HCT116 (cell line): ENCODE measurements around the gene PLA2G4C. TPM values are rescaled to one million over a fixed set of nuclear protein-coding genes. Genes with fewer than 3 reads are reported as not detected.
"Not testable (repeated sequence)": the region's sequence is repeated elsewhere in the genome, so short reads cannot be mapped to it uniquely, and the experiment has no call there.

Experiments used
- ATAC-seq: fragments of 200-7000 bp; cut with Tn5 transposase; 2 replicates; pipeline ENCODE4 v1.9.1; 2020; ENCODE audit warnings: mild to moderate bottlenecking, moderate library complexity
- BruUV-seq: library from RNA; stranded (reverse); fragments of 400-500 nt; replicated peaks from 2 replicates; lab custom pipeline; 2021; lab: Mats Ljungman, UMichigan
- CTCF ChIA-PET: fragments of 300-600 bp; sonication (Branson Sonifier 250); formaldehyde crosslinking; loops from one replicate; lab custom pipeline; 2021; ENCODE audit warnings: antibody characterized with exemption; lab: Charles Lee
- POLR2A ChIA-PET: fragments of 300-600, 350-600 bp; sonication (Branson Sonifier 250); formaldehyde crosslinking; loops from one replicate; lab custom pipeline; 2021; ENCODE audit warnings: antibody characterized with exemption; lab: Charles Lee
- RAD21 ChIA-PET, 2 experiments: fragments of 300-600 bp; sonication (Branson Sonifier 250); formaldehyde crosslinking; loops; one replicate each; lab custom pipeline; 2023; ENCODE audit warnings: low total read pairs in 2 of 2; ENCODE audit not compliant: uncharacterized antibody in 2 of 2, unreplicated experiment in 2 of 2, low non-redundant PET in 1 of 2; lab: Charles Lee
- DNase-seq: peaks from one replicate; pipeline ENCODE4 v3.0.0-alpha.2; 2010; ENCODE audit warnings: low read depth, low spot score
- H2AFZ ChIP-seq: fragments of 200-600 bp; shearing (Covaris generic), sonication (generic); 2 replicates; pipeline ENCODE4 v1.6.1; 2017; ENCODE audit warnings: low read depth, mixed run types, mixed read lengths, antibody characterized with exemption, low read length; ENCODE audit not compliant: poor library complexity, severe bottlenecking
- H3K27ac ChIP-seq: 2 replicates; pipeline ENCODE4 v1.5.1; 2012; ENCODE audit warnings: low read depth, low read length
- H3K27me3 ChIP-seq: fragments of 200-600 bp; sonication (generic); 2 replicates; pipeline ENCODE4 v1.6.1; 2016; ENCODE audit warnings: mixed run types, low read length, mixed read lengths; ENCODE audit not compliant: insufficient read depth
- H3K36me3 ChIP-seq, 2 experiments: fragments of 200-500 bp in 1 of 2; fragments of 200-600 bp in 1 of 2; sonication (Bioruptor generic) in 1 of 2; sonication (generic) in 1 of 2; 2 replicates each; pipeline versions ENCODE4 v1.5.1 to v1.6.1; 2014 to 2016; ENCODE audit warnings: low read length in 2 of 2, inconsistent platforms in 1 of 2, mixed read lengths in 1 of 2, mixed run types in 1 of 2; ENCODE audit not compliant: insufficient read depth in 2 of 2, control insufficient read depth in 1 of 2
- H3K4me1 ChIP-seq, 2 experiments: fragments of 200-600 bp in 1 of 2; sonication (generic) in 1 of 2; 2 replicates each; pipeline versions ENCODE4 v1.5.1 to v1.6.1; 2012 to 2017; ENCODE audit warnings: low read length in 2 of 2, inconsistent platforms in 1 of 2, mild to moderate bottlenecking in 1 of 2, mixed read lengths in 1 of 2, mixed run types in 1 of 2, moderate library complexity in 1 of 2; ENCODE audit not compliant: insufficient read depth in 2 of 2, control insufficient read depth in 1 of 2
- H3K4me2 ChIP-seq: fragments of 200-600 bp; sonication (generic); 2 replicates; pipeline ENCODE4 v1.6.1; 2017; ENCODE audit warnings: mixed run types, low read length, mixed read lengths
- H3K4me3 ChIP-seq, 2 experiments: fragments of 200-600 bp in 1 of 2; sonication (generic) in 1 of 2; replicated peaks in 1 of 2; 2 replicates each; pipeline ENCODE4 v1.5.1; 2011 to 2016; ENCODE audit warnings: low read length in 2 of 2, control low read depth in 1 of 2, low read depth in 1 of 2, mild to moderate bottlenecking in 1 of 2, mixed read lengths in 1 of 2, mixed run types in 1 of 2
- H3K79me2 ChIP-seq: fragments of 200-600 bp; sonication (generic); 2 replicates; pipeline ENCODE4 v1.6.1; 2017; ENCODE audit warnings: mild to moderate bottlenecking, mixed run types, low read length, moderate library complexity, mixed read lengths; ENCODE audit not compliant: insufficient read depth
- H3K9ac ChIP-seq: fragments of 200-600 bp; sonication (generic); 2 replicates; pipeline ENCODE4 v1.6.1; 2016; ENCODE audit warnings: low read length, mixed read lengths
- H3K9me2 ChIP-seq: fragments of 200-600 bp; sonication (generic), shearing (Covaris generic); 2 replicates; pipeline ENCODE4 v1.6.1; 2017; ENCODE audit warnings: mixed run types, mild to moderate bottlenecking, moderate library complexity; ENCODE audit not compliant: insufficient read depth
- H3K9me3 ChIP-seq, 2 experiments: fragments of 200-500 bp in 1 of 2; fragments of 200-600 bp in 1 of 2; sonication (Bioruptor generic) in 1 of 2; sonication (generic) in 1 of 2; 2 replicates each; pipeline ENCODE4 v1.6.1; 2014 to 2017; ENCODE audit warnings: low read length in 2 of 2, mixed read lengths in 2 of 2, inconsistent platforms in 1 of 2, low read depth in 1 of 2, mild to moderate bottlenecking in 1 of 2, mixed run types in 1 of 2, moderate library complexity in 1 of 2; ENCODE audit not compliant: control insufficient read depth in 1 of 2, insufficient read depth in 1 of 2
- H4K20me1 ChIP-seq: fragments of 200-600 bp; sonication (generic), shearing (Covaris generic); 2 replicates; pipeline ENCODE4 v1.6.1; 2017; ENCODE audit warnings: mixed run types, mild to moderate bottlenecking, moderate library complexity; ENCODE audit not compliant: insufficient read depth
- ATF3 ChIP-seq: IDR thresholded peaks from 2 replicates; pipeline ENCODE4 v1.6.1; 2012
- CBX3 ChIP-seq: IDR thresholded peaks from 2 replicates; pipeline ENCODE4 v1.6.1; 2012; ENCODE audit warnings: low read depth
- JUND ChIP-seq: IDR thresholded peaks from 2 replicates; pipeline ENCODE4 v1.6.1; 2012
- intact Hi-C: fragments of 100-400 bp; cut with micrococcal nuclease; formaldehyde crosslinking; loops from 2 replicates; pipeline ENCODE4 v1.10.0; 2022
- total RNA-seq: library from RNA; stranded (reverse); gene quantifications from one replicate; pipeline ENCODE4 v1.2.1, GENCODE V29; 2021; ENCODE audit not compliant: unreplicated experiment

PLA2G4C gene
- total RNA-seq, 1 experiment from 2014 or later: 1.7 TPM

GRCh38 chr19:48081106-48081505 lies 29.5 kb downstream of the PLA2G4C start:
- H4K20me1 ChIP-seq: no peaks in the 10 kb centered on the region
- TF ChIP-seq JUND: no peak
- TF ChIP-seq ATF3: no peak
- TF ChIP-seq CBX3: no peak
- TF ChIP-seq, all 23 proteins: peak for 0
- no peak overlapping the region for H3K9ac ChIP-seq
- H3K4me3 ChIP-seq: no peak overlapping the region
- H3K36me3 ChIP-seq: no peaks in the 10 kb centered on the region
- no peaks in the 10 kb centered on the region for H3K9me3 ChIP-seq
- H3K27ac ChIP-seq: no peak overlapping the region
- no peaks in the 10 kb centered on the region for H3K4me1 ChIP-seq
- DNase-seq (no peak), ATAC-seq (no peak)
- no peak overlapping the region for H2AFZ ChIP-seq
- POLR2A ChIA-PET: no interaction called here
- BruUV-seq: no TSS peak
- no peak overlapping the region for H3K4me2 ChIP-seq
- no peaks in the 10 kb centered on the region for H3K9me2 ChIP-seq
- CTCF ChIA-PET: no interaction called here
- no peaks in the 10 kb centered on the region for H3K79me2 ChIP-seq
- intact Hi-C loops: no loop called here
- RAD21 ChIA-PET: no interaction called here
- no peaks in the 10 kb centered on the region for H3K27me3 ChIP-seq

GRCh38 chr19:48070177-48070769 lies 40.3 kb downstream of the PLA2G4C start:
- BruUV-seq, H2AFZ ChIP-seq, H3K9ac ChIP-seq, H3K36me3 ChIP-seq, RAD21 ChIA-PET, H3K9me2 ChIP-seq, H3K9me3 ChIP-seq, DNase-seq, POLR2A ChIA-PET, intact Hi-C loops, H3K4me3 ChIP-seq, H3K27ac ChIP-seq, H3K4me1 ChIP-seq, ATAC-seq, H4K20me1 ChIP-seq, H3K79me2 ChIP-seq, H3K27me3 ChIP-seq, H3K4me2 ChIP-seq: not testable (repeated sequence)
- CTCF ChIA-PET: interaction anchor here (1.0 kb wide), 2 partner anchors 16 to 43 kb away, joined by 3 read pairs; no protein-coding TSS in a partner anchor
